GM19395 (cell line): Measurements from ENCODE around the gene SINHCAF.
"Not testable (repeated sequence)": the region's sequence is repeated elsewhere in the genome, so short reads cannot be mapped to it uniquely, and the experiment has no call there.

ENCODE experiments used
- ATAC-seq: cut with Tn5 transposase; IDR thresholded peaks from one replicate; pipeline ENCODE4 v1.9.1; 2021; ENCODE audit warnings: mild to moderate bottlenecking, moderate library complexity; ENCODE audit not compliant: unreplicated experiment

The SINHCAF gene

GRCh38 chr12:31310488-31310887 lies 15.5 kb downstream of the SINHCAF start:
- no peak for ATAC-seq

GRCh38 chr12:31309279-31309678 lies 16.7 kb downstream of the SINHCAF start:
- no peak for ATAC-seq

- no peak for ATAC-seq
These were observed 17.8 kb downstream of the SINHCAF start for GRCh38 chr12:31308116-31308515.

- no peak for ATAC-seq
These were observed 19.1 kb downstream of the SINHCAF start for GRCh38 chr12:31306866-31307265.

GRCh38 chr12:31303466-31303865 lies 22.5 kb downstream of the SINHCAF start:
- no peak for ATAC-seq

- no peak for ATAC-seq
These were observed 24.6 kb downstream of the SINHCAF start for GRCh38 chr12:31301311-31301710.

- ATAC-seq, result no peak
These were observed 25.2 kb downstream of the SINHCAF start for GRCh38 chr12:31300783-31301182.

GRCh38 chr12:31300341-31300740 lies 25.6 kb downstream of the SINHCAF start:
- ATAC-seq, result no peak

GRCh38 chr12:31298922-31299321 lies 27.0 kb downstream of the SINHCAF start:
- ATAC-seq, result no peak

- ATAC-seq, result no peak
These were observed 27.4 kb downstream of the SINHCAF start for GRCh38 chr12:31298515-31298910.

GRCh38 chr12:31297572-31298514 lies 28.1 kb downstream of the SINHCAF start:
- peak; percentile 58 for ATAC-seq

GRCh38 chr12:31289441-31289840 lies 36.5 kb downstream of the SINHCAF start:
- no peak for ATAC-seq

- no peak for ATAC-seq
These were observed 37.6 kb downstream of the SINHCAF start for GRCh38 chr12:31288381-31288780.

GRCh38 chr12:31280183-31280582 lies 45.8 kb downstream of the SINHCAF start:
- no peak for ATAC-seq

GRCh38 chr12:31279390-31279924 lies 46.5 kb downstream of the SINHCAF start:
- no peak for ATAC-seq

- ATAC-seq, result no peak
These were observed 47.1 kb downstream of the SINHCAF start for GRCh38 chr12:31278832-31279231.

GRCh38 chr12:31278424-31278823 lies 47.5 kb downstream of the SINHCAF start:
- ATAC-seq, result no peak

- no peak for ATAC-seq
These were observed 48.9 kb downstream of the SINHCAF start for GRCh38 chr12:31277081-31277480.

GRCh38 chr12:31275491-31275890 lies 50.5 kb downstream of the SINHCAF start:
- no peak for ATAC-seq

GRCh38 chr12:31274520-31275300 lies 51.2 kb downstream of the SINHCAF start:
- no peak for ATAC-seq

- ATAC-seq, result not testable (repeated sequence)
These were observed 52.2 kb downstream of the SINHCAF start for GRCh38 chr12:31273794-31274193.
